Natural killer cell (primary cell): ENCODE measurements around the gene CLCN6. TPM values are rescaled to one million over a fixed set of nuclear protein-coding genes. Genes with fewer than 3 reads are reported as not detected.

Experiments used
- ATAC-seq, 3 donors: fragments of 150-1000 bp in 2 of 3; fragments of 200-7000 bp in 1 of 3; cut with Tn5 transposase; 1 replicate in 1 of 3; 2 replicates in 2 of 3; pipeline ENCODE4 v1.10.0; 2021; ENCODE audit warnings: mild to moderate bottlenecking in 2 of 3, moderate library complexity in 2 of 3
- DNase-seq, 2 donors: peaks; one replicate each; pipeline versions ENCODE4 v3.0.0 to v3.0.0-alpha.2; 2013 to 2021; ENCODE audit warnings: mixed read lengths in 1 of 2
- H3K27ac ChIP-seq: one replicate; pipeline ENCODE4 v1.5.1; 2013; ENCODE audit warnings: mild to moderate bottlenecking, low read length
- H3K27me3 ChIP-seq: one replicate; pipeline ENCODE4 v1.6.1; 2013; ENCODE audit warnings: low read length; ENCODE audit not compliant: control insufficient read depth, insufficient read depth
- H3K36me3 ChIP-seq: one replicate; pipeline ENCODE4 v1.6.1; 2013; ENCODE audit warnings: low read length; ENCODE audit not compliant: control insufficient read depth, insufficient read depth
- H3K4me1 ChIP-seq: one replicate; pipeline ENCODE4 v1.6.1; 2013; ENCODE audit warnings: low read length; ENCODE audit not compliant: control insufficient read depth, insufficient read depth
- H3K4me3 ChIP-seq: one replicate; pipeline ENCODE4 v1.5.1; 2013; ENCODE audit warnings: low read length
- H3K9me3 ChIP-seq: one replicate; pipeline ENCODE4 v1.6.1; 2013; ENCODE audit warnings: low read length; ENCODE audit not compliant: control insufficient read depth, insufficient read depth
- H3K27ac Mint-ChIP-seq, 2 donors: one replicate each; pipeline ENCODE4 v1.8.0; 2022; ENCODE audit warnings: mild to moderate bottlenecking in 2 of 2, mixed read lengths in 2 of 2, moderate library complexity in 1 of 2
- H3K27me3 Mint-ChIP-seq, 2 donors: one replicate each; pipeline ENCODE4 v1.8.0; 2022; ENCODE audit warnings: low read depth in 2 of 2, mixed read lengths in 2 of 2
- H3K36me3 Mint-ChIP-seq: one replicate; pipeline ENCODE4 v1.8.0; 2022; ENCODE audit warnings: mixed read lengths
- H3K4me1 Mint-ChIP-seq, 2 donors: one replicate each; pipeline ENCODE4 v1.8.0; 2022; ENCODE audit warnings: mixed read lengths in 2 of 2
- H3K4me3 Mint-ChIP-seq: one replicate; pipeline ENCODE4 v1.8.0; 2022; ENCODE audit warnings: mild to moderate bottlenecking, moderate library complexity, mixed read lengths
- H3K9me3 Mint-ChIP-seq, 2 donors: one replicate each; pipeline ENCODE4 v1.8.0; 2022; ENCODE audit warnings: mixed read lengths in 2 of 2
- WGBS: methylation state at CpG from one replicate; pipeline ENCODE4 v1.1.7; 2013; ENCODE audit warnings: missing lambda C conversion rate; ENCODE audit not compliant: insufficient coverage; 5-methylcytosine and 5-hydroxymethylcytosine counted together
- intact Hi-C: fragments of 100-400 bp; cut with micrococcal nuclease; formaldehyde crosslinking; loops from one replicate; pipeline ENCODE4 v1.14.2; 2022
- total RNA-seq, 4 donors: library from RNA; stranded (reverse); fragments of 120-200 nt in 1 of 4; gene quantifications; one replicate each; pipeline versions ENCODE4 v1.2.3 to v1.2.4, GENCODE V29; 2013 to 2022
- TF ChIP-seq, protein P1 (sequence below): fragments of 200-600 bp; IDR thresholded peaks from one replicate; pipeline ENCODE4 v1.8.0; 2022; ENCODE audit warnings: antibody characterized with exemption

The CLCN6 gene
- total RNA-seq, 3 donors from 2014 or later (not counting 1 experiment from before 2014, with no cell fraction given), result 21.4 to 28.6 (median 25.6) TPM

- no peak for DNase-seq
- Histone ChIP-seq H3K9me3 (no peaks in the 10 kb centered on the region), H3K27me3 (no peaks in the 10 kb centered on the region), H3K27ac (no peak overlapping the region), H3K4me3 (no peak overlapping the region), H3K4me1 (peaks cover 34% of the 10 kb centered on the region), H3K36me3 (peaks cover 32% of the 10 kb centered on the region)
- Mint-ChIP-seq H3K4me1 (peaks cover 5 to 26% of the 10 kb centered on the region in 2 donors), H3K9me3 (no peaks in the 10 kb centered on the region), H3K27me3 (no peaks in the 10 kb centered on the region), H3K27ac (peak overlapping the region in 1 of 2 donors; percentile 38), H3K36me3 (no peaks in the 10 kb centered on the region), H3K4me3 (no peak overlapping the region)
- ATAC-seq, result no peak
- TF ChIP-seq, protein P1, sequence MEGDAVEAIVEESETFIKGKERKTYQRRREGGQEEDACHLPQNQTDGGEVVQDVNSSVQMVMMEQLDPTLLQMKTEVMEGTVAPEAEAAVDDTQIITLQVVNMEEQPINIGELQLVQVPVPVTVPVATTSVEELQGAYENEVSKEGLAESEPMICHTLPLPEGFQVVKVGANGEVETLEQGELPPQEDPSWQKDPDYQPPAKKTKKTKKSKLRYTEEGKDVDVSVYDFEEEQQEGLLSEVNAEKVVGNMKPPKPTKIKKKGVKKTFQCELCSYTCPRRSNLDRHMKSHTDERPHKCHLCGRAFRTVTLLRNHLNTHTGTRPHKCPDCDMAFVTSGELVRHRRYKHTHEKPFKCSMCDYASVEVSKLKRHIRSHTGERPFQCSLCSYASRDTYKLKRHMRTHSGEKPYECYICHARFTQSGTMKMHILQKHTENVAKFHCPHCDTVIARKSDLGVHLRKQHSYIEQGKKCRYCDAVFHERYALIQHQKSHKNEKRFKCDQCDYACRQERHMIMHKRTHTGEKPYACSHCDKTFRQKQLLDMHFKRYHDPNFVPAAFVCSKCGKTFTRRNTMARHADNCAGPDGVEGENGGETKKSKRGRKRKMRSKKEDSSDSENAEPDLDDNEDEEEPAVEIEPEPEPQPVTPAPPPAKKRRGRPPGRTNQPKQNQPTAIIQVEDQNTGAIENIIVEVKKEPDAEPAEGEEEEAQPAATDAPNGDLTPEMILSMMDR, result no peak
- 85% methylated on average over 13 of the region's 13 CpGs for WGBS
- intact Hi-C loops, result no loop called here
These were observed 16.6 kb upstream of the CLCN6 start for GRCh38 chr1:11789126-11790067.

GRCh38 chr1:11790101-11790879 lies 15.7 kb upstream of the CLCN6 start:
- Mint-ChIP-seq H3K4me1 (peaks cover 2 to 17% of the 10 kb centered on the region in 2 donors), H3K27ac (peak overlapping the region in 1 of 2 donors; percentile 78), H3K9me3 (no peaks in the 10 kb centered on the region), H3K27me3 (no peaks in the 10 kb centered on the region), H3K4me3 (no peak overlapping the region), H3K36me3 (peaks cover under 1% of the 10 kb centered on the region)
- Histone ChIP-seq H3K27me3 (no peaks in the 10 kb centered on the region), H3K4me1 (peaks cover 25% of the 10 kb centered on the region), H3K27ac (peak overlapping the region; percentile 40), H3K9me3 (no peaks in the 10 kb centered on the region), H3K36me3 (peaks cover 41% of the 10 kb centered on the region), H3K4me3 (no peak overlapping the region)
- ATAC-seq, result no peak
- 93% methylated on average over 20 of the region's 20 CpGs for WGBS
- intact Hi-C loops, result no loop called here
- no peak for DNase-seq
- TF ChIP-seq, protein P1, result no peak

- H3K36me3 ChIP-seq, result peaks cover 49% of the 10 kb centered on the region
- no peak overlapping the region for H3K4me3 Mint-ChIP-seq
- H3K9me3 Mint-ChIP-seq, result no peaks in the 10 kb centered on the region
- TF ChIP-seq, protein P1, result no peak
- H3K27me3 ChIP-seq, result no peaks in the 10 kb centered on the region
- H3K4me3 ChIP-seq, result no peak overlapping the region
- no peaks in the 10 kb centered on the region for H3K27me3 Mint-ChIP-seq
- peaks cover 6% of the 10 kb centered on the region for H3K36me3 Mint-ChIP-seq
- peak in 1 of 3 donors; percentile 32 for ATAC-seq
- peak overlapping the region in 1 of 2 donors; percentile 78 for H3K27ac Mint-ChIP-seq
- no peaks in the 10 kb centered on the region for H3K9me3 ChIP-seq
- H3K4me1 Mint-ChIP-seq, result peaks cover 0 to 13% of the 10 kb centered on the region in 2 donors
- peak overlapping the region; percentile 40 for H3K27ac ChIP-seq
- H3K4me1 ChIP-seq, result peaks cover 21% of the 10 kb centered on the region
- 92% methylated on average over 19 of the region's 19 CpGs for WGBS
- intact Hi-C loops, result no loop called here
- no peak for DNase-seq
These were observed 14.9 kb upstream of the CLCN6 start for GRCh38 chr1:11790880-11791715.
